ENCODE data around the gene PBX1. TPM values are rescaled to one million over a fixed set of nuclear protein-coding genes. Genes with fewer than 3 reads are reported as not detected.

PBX1 gene
- total and polyA plus RNA-seq, 2 of the 4 experiments (the other 2 are of a cell fraction): 13.9 to 17.9 TPM

- Histone ChIP-seq H2BK15ac (ENCODE audit: low read depth, low read length) (peak overlapping the region; percentile 94; the same call in 2 of the 3 replicates), H3K27me3 (ENCODE audit: control insufficient read depth, insufficient read depth, low read length) (no peaks in the 10 kb centered on the region), H3K23ac (ENCODE audit: low read depth, low read length) (peak overlapping the region; percentile 84), H3K9me1 (ENCODE audit: insufficient read depth, low read length) (peaks cover 26% of the 10 kb centered on the region), H3K27ac (ENCODE audit: insufficient read depth, low read length) (peak overlapping the region; percentile 66), H4K8ac (ENCODE audit: low read depth in 2 of 2, low read length in 2 of 2) (peak overlapping the region; percentile 81 to 83), H3K14ac (replicated peaks; ENCODE audit: low read depth, low read length) (peak overlapping the region; percentile 73), H3K4me2 (ENCODE audit: low read depth, low read length) (no peak overlapping the region), H2AK9ac (replicated peaks; ENCODE audit: low read depth, low read length, poor library complexity) (peak overlapping the region; percentile 43), H3K9me3 (ENCODE audit: control insufficient read depth, insufficient read depth, low read length) (no peaks in the 10 kb centered on the region), H4K5ac (ENCODE audit: low read depth, low read length) (peak overlapping the region; percentile 59), H3K36me3 (ENCODE audit: control insufficient read depth, insufficient read depth, low read length) (no peaks in the 10 kb centered on the region), H2BK20ac (ENCODE audit: low read depth, low read length) (peak overlapping the region; percentile 93), H3K4me1 (ENCODE audit: control insufficient read depth, insufficient read depth, low read length) (peaks cover 35% of the 10 kb centered on the region), H3K9ac (ENCODE audit: low read depth, low read length) (peak overlapping the region; percentile 8; the same call in 1 of the 2 replicates), H2BK120ac (ENCODE audit: low read depth, low read length) (peak overlapping the region; percentile 79), H4K91ac (ENCODE audit: insufficient read depth, low read depth, low read length) (peak overlapping the region; percentile 87), H2BK5ac (ENCODE audit: low read depth, low read length, poor library complexity, severe bottlenecking) (peak overlapping the region; percentile 78), H3K79me1 (ENCODE audit: low read depth in 1 of 2, low read length in 2 of 2) (peaks cover 18 to 47% of the 10 kb centered on the region in 2 experiments), H2AK5ac (ENCODE audit: low read depth, low read length) (peak overlapping the region; percentile 91), H2AFZ (replicated peaks; ENCODE audit: low read length, poor library complexity) (peak overlapping the region; percentile 38), H3K4me3 (ENCODE audit: insufficient read depth, low read depth, low read length) (no peak overlapping the region), H4K20me1 (ENCODE audit: insufficient read depth, low read length) (no peaks in the 10 kb centered on the region), H3K18ac (ENCODE audit: low read depth, low read length) (peak overlapping the region; percentile 66), H3K4ac (ENCODE audit: low read depth, low read length) (peak overlapping the region; percentile 78), H3K56ac (ENCODE audit: extremely low read depth, insufficient read depth, low read length) (peak overlapping the region; percentile 80)
- no TSS peak for BruUV-seq (replicated peaks)
- CTCF ChIA-PET: interaction anchor here (0.5 to 1.4 kb wide), 2 partner anchors 10 to 23 kb away, joined by 3 to 5 read pairs; no protein-coding TSS in a partner anchor
- intact Hi-C loops (cut with micrococcal nuclease): loop anchor here (5.0 kb wide), 2 partner anchors 65 to 130 kb away; no protein-coding TSS in a partner anchor
- POLR2A ChIA-PET (ENCODE audit: unreplicated experiment): interaction anchor here (0.6 kb wide), 1 partner anchor 20 kb away, joined by 3 read pairs; no protein-coding TSS in a partner anchor
- DNase-seq: peak; percentile 97
- WGBS, 2 experiments (ENCODE audit: extremely low coverage in 2 of 2, insufficient read length in 1 of 2): no CpG with 5 or more reads among the region's 4 CpGs
- dilution Hi-C loops (cut with HindIII; ENCODE audit: low sequenced_read_pairs, unreplicated experiment): no loop called here
- in situ Hi-C loops (cut with MboI; ENCODE audit: low sequenced_read_pairs): no loop called here
- peak; percentile 80 for ATAC-seq (ENCODE audit: low read depth)
- TF ChIP-seq MXI1 (IDR thresholded peaks at IDR 0.05; ENCODE audit: borderline replicate concordance, low read depth, low read length) (no peak), RFX5 (IDR thresholded peaks at IDR 0.05; ENCODE audit: low read depth, low read length) (no peak), USF2 (IDR thresholded peaks at IDR 0.05; ENCODE audit: low read depth, low read length) (no peak), SMC3 (IDR thresholded peaks at IDR 0.05; ENCODE audit: low read depth, low read length) (no peak), ELK1 (IDR thresholded peaks at IDR 0.05; ENCODE audit: borderline replicate concordance, low read depth, low read length) (no peak), FOS (IDR thresholded peaks at IDR 0.05; ENCODE audit: low read depth, low read length) (peak; percentile 94), NFE2L2 (IDR thresholded peaks at IDR 0.05; ENCODE audit: low read depth, low read length) (no peak), CHD1 (IDR thresholded peaks at IDR 0.05; ENCODE audit: low read depth, low read length) (no peak), CTCF (conservative IDR thresholded peaks at IDR 0.05; ENCODE audit: low read depth, low read length) (no peak), MAZ (IDR thresholded peaks at IDR 0.05; ENCODE audit: borderline replicate concordance, low read depth, low read length) (peak; percentile 42; the same call in 1 of the 2 replicates), POLR2A (IDR thresholded peaks at IDR 0.05; ENCODE audit: low read depth, low read length) (peak; percentile 25; the same call in 1 of the 2 replicates), RAD21 (IDR thresholded peaks at IDR 0.05; ENCODE audit: low read length) (peak; percentile 10; the same call in 1 of the 2 replicates), CEBPB (IDR thresholded peaks at IDR 0.05; ENCODE audit: low read depth, low read length) (0 out of 2 replicates have a peak, but pooled peaks have one; percentile 3), RCOR1 (IDR thresholded peaks at IDR 0.05; ENCODE audit: insufficient replicate concordance, low read length) (peak; percentile 62), MAFK (IDR thresholded peaks at IDR 0.05; ENCODE audit: low read depth, low read length) (peak; percentile 56), BHLHE40 (IDR thresholded peaks at IDR 0.05; ENCODE audit: low read depth, low read length) (peak; percentile 61)
Measured at GRCh38 chr1:164772635-164773034, 213.7 kb downstream of the PBX1 start.
